Measurements from ENCODE around the gene MSLN. TPM values are rescaled to one million over a fixed set of nuclear protein-coding genes. Genes with fewer than 3 reads are reported as not detected.
A peak's percentile ranks its signal among the peaks of the same experiment; 100 is the strongest.

The MSLN gene
- total and polyA plus RNA-seq, 9 of the 15 experiments (the other 6 are each of a cell fraction or from before 2014, with no cell fraction given): not detected

GRCh38 chr16:726438-727290 lies 33.9 kb upstream of the MSLN start, which contains the start of the genes CCDC78 and HAGHL:
TSS of gene CCDC78 (minus strand) at chr16:726443. CDS start at chr16:726367, 76 bp downstream.
TSS of gene HAGHL (plus strand) at chr16:727106. CDS start at chr16:727510, 404 bp downstream.
- Histone ChIP-seq H3K9me1 (ENCODE audit: control insufficient read depth, insufficient read depth, low read length) (no peaks in the 10 kb centered on the region), H3K4me3 (peak within 1 kb of the TSS; percentile 80), H3K27ac (ENCODE audit: extremely low read depth, low read depth, low read length) (peak within 1 kb of the TSS; percentile 98), H3K4me2 (ENCODE audit: insufficient read depth, low read length) (peak within 1 kb of the TSS; percentile 97), H3K9ac (ENCODE audit: insufficient read depth in 1 of 2, low read depth in 2 of 2, low read length in 2 of 2) (peak within 1 kb of the TSS; percentile 90 to 100), H3K27me3 (ENCODE audit: control insufficient read depth in 2 of 2, insufficient read depth in 2 of 2, low read length in 2 of 2) (no peaks in the 10 kb centered on the region), H4K20me1 (replicated peaks; ENCODE audit: control insufficient read depth, insufficient read depth, low read length) (no peaks in the 10 kb centered on the region; the same call in 1 of the 2 replicates), H3K4me1 (replicated peaks in 1 of 2; ENCODE audit: control insufficient read depth in 2 of 2, insufficient read depth in 2 of 2, low read length in 2 of 2) (peaks cover 15 to 97% of the 10 kb centered on the region in 2 experiments), H2AFZ (ENCODE audit: low read depth, low read length) (peak within 1 kb of the TSS; percentile 33; the same call in 1 of the 2 replicates), H3K79me2 (ENCODE audit: control insufficient read depth, insufficient read depth, low read length) (peaks cover 43% of the 10 kb centered on the region), H3K36me3 (ENCODE audit: control insufficient read depth, insufficient read depth, low read length) (peaks cover 37% of the 10 kb centered on the region; the same call in 1 of the 3 replicates), H3K9me3 (replicated peaks; ENCODE audit: control insufficient read depth, insufficient read depth, low read depth, low read length) (no peaks in the 10 kb centered on the region)
- no peak for FAIRE-seq
- peak; percentile 48 for ATAC-seq
- ChIA-PET POLR2A (interaction anchor here (0.5 to 4.5 kb wide), 5 partner anchors 10 to 568 kb away, joined by 3 to 25 read pairs (median 5); partner anchors contain the start of gene METRN), CTCF (ENCODE audit: low intra/inter-chr PET ratio) (no interaction called here)
- intact Hi-C loops (cut with micrococcal nuclease) (no loop called here), in situ Hi-C loops (cut with MboI) (no loop called here)
- 46% methylated on average over 22 of the region's 88 CpGs for WGBS (ENCODE audit: insufficient coverage, low coverage, missing lambda C conversion rate)
- BruUV-seq (replicated peaks): no TSS peak
- peak; percentile 86 to 89 (median 87) for DNase-seq (ENCODE audit: extremely low read depth in 1 of 4, low spot score in 3 of 4)
- peak; percentile 15; the same call in 1 of the 2 replicates for TF ChIP-seq POLR2A (conservative IDR thresholded peaks at IDR 0.05)
- TF ChIP-seq FIP1L1 (IDR thresholded peaks at IDR 0.05; ENCODE audit: low read depth, low read length, poor library complexity, severe bottlenecking): peak; percentile 45
- 0 out of 2 replicates have a peak, but pooled peaks have one; percentile 15 for TF ChIP-seq SMAD4 (CRISPR knock-in tag; conservative IDR thresholded peaks at IDR 0.05)
- no peak for TF ChIP-seq GTF2F1 (IDR thresholded peaks at IDR 0.05; ENCODE audit: low read depth, low read length)
- no peak for TF ChIP-seq STAT5B (CRISPR knock-in tag; IDR thresholded peaks at IDR 0.05)
- peak; percentile 41; the same call in 1 of the 2 replicates for TF ChIP-seq POLR2AphosphoS5 (IDR thresholded peaks at IDR 0.05; ENCODE audit: control insufficient read depth, insufficient read depth, low read depth, low read length)
- TF ChIP-seq, protein P1, sequence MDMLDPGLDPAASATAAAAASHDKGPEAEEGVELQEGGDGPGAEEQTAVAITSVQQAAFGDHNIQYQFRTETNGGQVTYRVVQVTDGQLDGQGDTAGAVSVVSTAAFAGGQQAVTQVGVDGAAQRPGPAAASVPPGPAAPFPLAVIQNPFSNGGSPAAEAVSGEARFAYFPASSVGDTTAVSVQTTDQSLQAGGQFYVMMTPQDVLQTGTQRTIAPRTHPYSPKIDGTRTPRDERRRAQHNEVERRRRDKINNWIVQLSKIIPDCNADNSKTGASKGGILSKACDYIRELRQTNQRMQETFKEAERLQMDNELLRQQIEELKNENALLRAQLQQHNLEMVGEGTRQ (CRISPR knock-in tag; IDR thresholded peaks at IDR 0.05): peak; percentile 53
- TF ChIP-seq, protein P2, sequence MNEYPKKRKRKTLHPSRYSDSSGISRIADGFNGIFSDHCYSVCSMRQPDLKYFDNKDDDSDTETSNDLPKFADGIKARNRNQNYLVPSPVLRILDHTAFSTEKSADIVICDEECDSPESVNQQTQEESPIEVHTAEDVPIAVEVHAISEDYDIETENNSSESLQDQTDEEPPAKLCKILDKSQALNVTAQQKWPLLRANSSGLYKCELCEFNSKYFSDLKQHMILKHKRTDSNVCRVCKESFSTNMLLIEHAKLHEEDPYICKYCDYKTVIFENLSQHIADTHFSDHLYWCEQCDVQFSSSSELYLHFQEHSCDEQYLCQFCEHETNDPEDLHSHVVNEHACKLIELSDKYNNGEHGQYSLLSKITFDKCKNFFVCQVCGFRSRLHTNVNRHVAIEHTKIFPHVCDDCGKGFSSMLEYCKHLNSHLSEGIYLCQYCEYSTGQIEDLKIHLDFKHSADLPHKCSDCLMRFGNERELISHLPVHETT (CRISPR knock-in tag; conservative IDR thresholded peaks at IDR 0.05 in 1 of 2, IDR thresholded peaks at IDR 0.05 in 1 of 2): peak in 1 of 2 experiments; percentile 79; a peak in 1 of 4 replicates
- TF ChIP-seq YY1 (IDR thresholded peaks at IDR 0.05; ENCODE audit: borderline replicate concordance in 1 of 3, control insufficient read depth in 1 of 3, extremely low read depth in 1 of 3, insufficient read depth in 3 of 3, insufficient read length in 1 of 3, insufficient replicate concordance in 2 of 3, low read depth in 1 of 3, low read length in 2 of 3): peak in 1 of 3 experiments; percentile 12
- peak; percentile 72; the same call in 1 of the 2 replicates for TF ChIP-seq TAF15 (IDR thresholded peaks at IDR 0.05; ENCODE audit: low read depth, low read length)
- peak; percentile 58; the same call in 1 of the 2 replicates for TF ChIP-seq MYC (IDR thresholded peaks at IDR 0.05; ENCODE audit: low read depth, low read length)
- TF ChIP-seq MYC (CRISPR knock-in tag; IDR thresholded peaks at IDR 0.05; ENCODE audit: borderline replicate concordance, low read depth): no peak
- TF ChIP-seq CHD4 (IDR thresholded peaks at IDR 0.05; ENCODE audit: insufficient read depth, insufficient replicate concordance, low read depth, low read length, poor library complexity, severe bottlenecking): peak; percentile 44
- TF ChIP-seq ZNF175 (CRISPR knock-in tag; IDR thresholded peaks at IDR 0.05; ENCODE audit: low read depth): no peak
- TF ChIP-seq, protein P3, sequence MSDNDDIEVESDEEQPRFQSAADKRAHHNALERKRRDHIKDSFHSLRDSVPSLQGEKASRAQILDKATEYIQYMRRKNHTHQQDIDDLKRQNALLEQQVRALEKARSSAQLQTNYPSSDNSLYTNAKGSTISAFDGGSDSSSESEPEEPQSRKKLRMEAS (CRISPR knock-in tag; IDR thresholded peaks at IDR 0.05): peak; percentile 34; the same call in 1 of the 2 replicates
- no peak for TF ChIP-seq FOXA3 (CRISPR knock-in tag; conservative IDR thresholded peaks at IDR 0.05 in 1 of 2, IDR thresholded peaks at IDR 0.05 in 1 of 2)
